HEK293 (cell line): ENCODE measurements around the gene TAS1R1.
"Not testable (repeated sequence)": the region's sequence is repeated elsewhere in the genome, so short reads cannot be mapped to it uniquely, and the experiment has no call there.

ENCODE experiments used
- CTCF ChIA-PET: fragments of 350-600 bp; formaldehyde crosslinking; extraction: SDS; loops from one replicate; lab custom pipeline; 2021; ENCODE audit warnings: antibody characterized with exemption; lab: Yijun Ruan, JAX
- POLR2A ChIA-PET: fragments of 300-600 bp; formaldehyde crosslinking; extraction: SDS; loops from one replicate; lab custom pipeline; 2020; ENCODE audit warnings: antibody characterized with exemption, inconsistent platforms; lab: Yijun Ruan, JAX
- H3K27ac ChIP-seq: fragments of 200-500 bp; sonication (Bioruptor generic); 2 replicates; pipeline ENCODE4 v1.5.1; 2014; ENCODE audit warnings: low read depth, low read length, control low read depth, inconsistent platforms; ENCODE audit errors: extremely low read depth
- H3K36me3 ChIP-seq, 2 experiments: fragments of 200-500 bp in 1 of 2; sonication (Bioruptor generic) in 1 of 2; 1 replicate in 1 of 2; 2 replicates in 1 of 2; pipeline ENCODE4 v1.5.1; 2014 to 2017; ENCODE audit warnings: inconsistent platforms in 2 of 2, low read length in 2 of 2; ENCODE audit not compliant: control insufficient read depth in 2 of 2, insufficient read depth in 1 of 2
- H3K4me1 ChIP-seq: fragments of 200-500 bp; sonication (Bioruptor generic); 2 replicates; pipeline ENCODE4 v1.5.1; 2014; ENCODE audit warnings: mild to moderate bottlenecking, low read length, inconsistent platforms; ENCODE audit not compliant: control insufficient read depth, insufficient read depth
- H3K4me3 ChIP-seq: 2 replicates; pipeline ENCODE4 v1.5.1; 2011; ENCODE audit warnings: low read depth, mild to moderate bottlenecking, control low read depth, low read length, moderate library complexity
- H3K9me3 ChIP-seq: fragments of 200-500 bp; sonication (Bioruptor generic); 2 replicates; pipeline ENCODE4 v1.5.1; 2014; ENCODE audit warnings: low read depth, low read length, inconsistent platforms; ENCODE audit not compliant: control insufficient read depth, insufficient read depth
- GFI1B ChIP-seq: fragments of 450-650 bp; formaldehyde crosslinking; IDR thresholded peaks from 2 replicates; pipeline ENCODE4 v1.5.1; 2016; ENCODE audit warnings: missing biosample characterization, missing genetic modification characterization
- GLI4 ChIP-seq: fragments of 450-650 bp; formaldehyde crosslinking; IDR thresholded peaks from 2 replicates; pipeline ENCODE4 v1.5.1; 2016; ENCODE audit warnings: missing biosample characterization, missing genetic modification characterization
- KLF10 ChIP-seq: fragments of 450-650 bp; IDR thresholded peaks from 2 replicates; pipeline ENCODE4 v1.5.1; 2018; ENCODE audit warnings: missing biosample characterization, mild to moderate bottlenecking, missing genetic modification characterization
- MZF1 ChIP-seq: fragments of 450-650 bp; formaldehyde crosslinking; IDR thresholded peaks from 2 replicates; pipeline ENCODE4 v1.5.1; 2017; ENCODE audit warnings: missing biosample characterization, missing genetic modification characterization, borderline replicate concordance
- TRIM28 ChIP-seq: IDR thresholded peaks from 2 replicates; pipeline ENCODE4 v1.6.1; 2011; ENCODE audit warnings: low read length, control low read depth, borderline replicate concordance
- ZNF174 ChIP-seq: fragments of 450-650 bp; formaldehyde crosslinking; IDR thresholded peaks from 2 replicates; pipeline ENCODE4 v1.5.0; 2017; ENCODE audit warnings: missing biosample characterization, mild to moderate bottlenecking, missing genetic modification characterization
- ZNF19 ChIP-seq: fragments of 450-650 bp; formaldehyde crosslinking; IDR thresholded peaks from 2 replicates; pipeline ENCODE4; 2016; ENCODE audit warnings: missing biosample characterization, missing genetic modification characterization, low read depth
- ZNF266 ChIP-seq: fragments of 450-650 bp; formaldehyde crosslinking; IDR thresholded peaks from 2 replicates; pipeline ENCODE4 v1.5.1; 2016; ENCODE audit warnings: missing biosample characterization, missing genetic modification characterization, low read depth
- ZNF274 ChIP-seq, 2 experiments: fragments of 200-500 bp in 1 of 2; fragments of 450-650 bp in 1 of 2; sonication (Bioruptor generic) in 1 of 2; formaldehyde crosslinking in 1 of 2; IDR thresholded peaks; 2 replicates each; pipeline versions ENCODE4 v1.5.1 to v1.6.1; 2014 to 2016; ENCODE audit warnings: borderline replicate concordance in 1 of 2, inconsistent platforms in 1 of 2, low read length in 1 of 2, missing biosample characterization in 1 of 2, missing genetic modification characterization in 1 of 2
- ZNF302 ChIP-seq: fragments of 450-650 bp; formaldehyde crosslinking; IDR thresholded peaks from 2 replicates; pipeline ENCODE4 v1.5.1; 2016; ENCODE audit warnings: missing biosample characterization, missing genetic modification characterization, low read depth
- ZNF350 ChIP-seq: fragments of 450-650 bp; formaldehyde crosslinking; IDR thresholded peaks from 2 replicates; pipeline ENCODE4 v1.5.0; 2017; ENCODE audit warnings: missing biosample characterization, mild to moderate bottlenecking, missing genetic modification characterization
- ZNF37A ChIP-seq: fragments of 450-650 bp; IDR thresholded peaks from 2 replicates; pipeline ENCODE4 v1.5.1; 2018; ENCODE audit warnings: missing biosample characterization, missing genetic modification characterization
- ZNF404 ChIP-seq: fragments of 450-650 bp; formaldehyde crosslinking; IDR thresholded peaks from 2 replicates; pipeline ENCODE4 v1.5.1; 2017; ENCODE audit warnings: missing biosample characterization, missing genetic modification characterization
- ZNF433 ChIP-seq: fragments of 450-650 bp; formaldehyde crosslinking; IDR thresholded peaks from 2 replicates; pipeline ENCODE4 v1.5.1; 2016; ENCODE audit warnings: missing biosample characterization, missing genetic modification characterization, low read depth
- ZNF48 ChIP-seq: fragments of 450-650 bp; formaldehyde crosslinking; IDR thresholded peaks from 2 replicates; pipeline ENCODE4 v1.5.1; 2016; ENCODE audit warnings: missing biosample characterization, missing genetic modification characterization
- ZNF501 ChIP-seq: fragments of 450-650 bp; formaldehyde crosslinking; IDR thresholded peaks from 2 replicates; pipeline ENCODE4 v1.5.1; 2016; ENCODE audit warnings: missing biosample characterization, missing genetic modification characterization
- ZNF596 ChIP-seq: fragments of 450-650 bp; IDR thresholded peaks from 2 replicates; pipeline ENCODE4 v1.5.0; 2018; ENCODE audit warnings: missing biosample characterization, mild to moderate bottlenecking, missing genetic modification characterization, moderate library complexity
- ZNF654 ChIP-seq: fragments of 450-650 bp; formaldehyde crosslinking; IDR thresholded peaks from 2 replicates; pipeline ENCODE4 v1.5.1; 2016; ENCODE audit warnings: low read depth, missing biosample characterization, missing genetic modification characterization
- TF ChIP-seq, protein P1 (sequence below): fragments of 450-650 bp; formaldehyde crosslinking; IDR thresholded peaks from 2 replicates; pipeline ENCODE4 v1.5.1; 2016; ENCODE audit warnings: missing biosample characterization, missing genetic modification characterization
- TF ChIP-seq, protein P2 (sequence below): sonication (generic); formaldehyde crosslinking; IDR thresholded peaks from 2 replicates; pipeline ENCODE4 v1.8.1; 2022; ENCODE audit warnings: mild to moderate bottlenecking, moderate library complexity, missing genetic modification reagents
- TF ChIP-seq, protein P3 (sequence below): fragments of 450-650 bp; formaldehyde crosslinking; IDR thresholded peaks from 2 replicates; pipeline ENCODE4 v1.5.1; 2016; ENCODE audit warnings: missing biosample characterization, missing genetic modification characterization
- TF ChIP-seq, protein P4 (sequence below): fragments of 450-650 bp; formaldehyde crosslinking; IDR thresholded peaks from 2 replicates; pipeline ENCODE4 v1.5.1; 2016; ENCODE audit warnings: missing biosample characterization, missing genetic modification characterization, low read depth

Gene TAS1R1

DNA sequence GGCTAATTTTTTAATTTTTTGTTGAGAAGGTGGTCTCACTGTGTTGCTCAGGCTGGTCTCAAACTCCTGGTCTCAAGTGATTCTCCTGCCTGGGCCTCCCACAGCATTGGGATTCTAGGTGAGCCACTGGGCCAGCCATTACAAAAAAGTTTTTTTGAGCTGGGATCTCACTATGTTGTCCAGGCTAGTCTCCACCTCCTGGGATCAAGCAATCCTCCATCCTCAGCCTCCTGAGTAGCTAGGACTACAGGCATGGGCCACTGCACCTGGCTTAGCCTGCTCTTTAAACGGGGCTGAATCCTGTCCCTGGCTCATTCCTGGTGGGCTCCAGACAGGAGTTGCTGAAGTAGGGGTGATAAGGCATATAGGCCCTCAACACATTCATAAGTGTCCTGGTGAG lies 2.5 kb downstream of the TAS1R1 start:
- H3K4me3 ChIP-seq: no peak overlapping the region
- TF ChIP-seq ZNF266 (no peak), ZNF37A (no peak), TRIM28 (no peak), ZNF48 (no peak), ZNF302 (tag by site-specific recombination) (no peak), GFI1B (tag by site-specific recombination) (no peak)
- TF ChIP-seq, protein P1, sequence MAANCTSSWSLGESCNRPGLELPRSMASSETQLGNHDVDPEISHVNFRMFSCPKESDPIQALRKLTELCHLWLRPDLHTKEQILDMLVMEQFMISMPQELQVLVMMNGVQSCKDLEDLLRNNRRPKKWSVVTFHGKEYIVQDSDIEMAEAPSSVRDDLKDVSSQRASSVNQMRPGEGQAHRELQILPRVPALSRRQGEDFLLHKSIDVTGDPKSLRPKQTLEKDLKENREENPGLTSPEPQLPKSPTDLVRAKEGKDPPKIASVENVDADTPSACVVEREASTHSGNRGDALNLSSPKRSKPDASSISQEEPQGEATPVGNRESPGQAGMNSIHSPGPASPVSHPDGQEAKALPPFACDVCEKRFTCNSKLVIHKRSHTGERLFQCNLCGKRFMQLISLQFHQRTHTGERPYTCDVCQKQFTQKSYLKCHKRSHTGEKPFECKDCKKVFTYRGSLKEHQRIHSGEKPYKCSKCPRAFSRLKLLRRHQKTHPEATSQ (tag by site-specific recombination): no peak
- TF ChIP-seq, all 188 proteins: peak for 0
- ChIA-PET CTCF (interaction anchor here (0.6 to 1.1 kb wide), 3 partner anchors 23 to 80 kb away, joined by 3 read pairs; partner anchors contain the start of gene ZBTB48), POLR2A (no interaction called here)
- Histone ChIP-seq H3K36me3 (no peaks in the 10 kb centered on the region), H3K9me3 (no peaks in the 10 kb centered on the region), H3K4me1 (no peaks in the 10 kb centered on the region), H3K27ac (no peak overlapping the region)

DNA sequence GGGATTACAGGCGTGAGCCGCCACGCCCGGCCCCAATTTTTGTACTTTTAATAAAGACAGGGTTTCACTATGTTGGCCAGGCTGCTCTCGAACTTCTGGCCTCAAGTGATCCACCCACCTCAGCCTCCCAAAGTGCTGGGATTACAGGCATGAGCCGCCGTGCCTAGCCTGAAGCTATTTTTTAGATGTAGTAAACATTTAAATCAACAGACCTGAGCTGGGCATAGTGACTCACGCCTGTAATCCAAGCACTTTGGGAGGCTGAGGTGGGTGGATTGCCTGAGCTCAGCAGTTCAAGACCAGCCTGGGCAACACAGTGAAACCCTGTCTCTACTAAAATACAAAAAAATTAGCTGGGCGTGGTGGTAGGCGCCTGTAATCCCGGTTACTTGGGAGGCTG lies 4.1 kb downstream of the TAS1R1 start:
- H3K9me3 ChIP-seq, H3K27ac ChIP-seq, POLR2A ChIA-PET, H3K4me3 ChIP-seq, H3K36me3 ChIP-seq, H3K4me1 ChIP-seq: not testable (repeated sequence)
- CTCF ChIA-PET: interaction anchor here (0.6 to 1.1 kb wide), 2 partner anchors 28 to 35 kb away, joined by 3 read pairs; no protein-coding TSS in a partner anchor

DNA sequence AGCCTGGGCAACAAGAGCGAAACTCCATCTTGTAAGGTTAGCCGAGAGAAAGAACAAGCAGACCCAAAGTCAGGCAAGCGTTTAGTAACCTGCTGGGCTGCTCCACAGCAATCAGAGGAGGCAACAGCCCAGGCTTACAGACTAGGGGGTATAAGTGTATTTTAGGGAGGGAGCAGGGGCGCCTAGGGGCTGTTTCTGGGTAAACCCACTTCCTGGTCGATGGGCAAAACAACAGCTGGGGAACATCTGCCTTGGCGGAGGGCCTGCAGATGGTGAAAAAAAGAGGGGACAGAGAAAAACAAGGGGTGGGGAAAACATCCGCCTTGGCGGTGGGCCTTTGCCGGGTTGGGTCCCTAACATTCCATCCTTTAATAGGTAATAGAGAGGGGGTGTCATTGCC lies 5.2 kb downstream of the TAS1R1 start:
- Histone ChIP-seq H3K27ac (no peak overlapping the region), H3K36me3 (no peaks in the 10 kb centered on the region), H3K4me3 (no peak overlapping the region), H3K4me1 (no peaks in the 10 kb centered on the region), H3K9me3 (no peaks in the 10 kb centered on the region)
- POLR2A ChIA-PET: no interaction called here
- CTCF ChIA-PET: interaction anchor here (0.6 kb wide), 1 partner anchor 133 kb away, joined by 3 read pairs; no protein-coding TSS in a partner anchor
- TF ChIP-seq ZNF274 (IDR thresholded peaks at IDR 0.05; ENCODE audit: low read length) (no peak), ZNF274 (tag by site-specific recombination; IDR thresholded peaks at IDR 0.05; ENCODE audit: borderline replicate concordance) (no peak), ZNF433 (tag by site-specific recombination) (no peak), ZNF404 (tag by site-specific recombination) (no peak), ZNF501 (tag by site-specific recombination) (no peak), KLF10 (tag by site-specific recombination) (no peak), ZNF174 (tag by site-specific recombination) (no peak), ZNF654 (tag by site-specific recombination) (no peak), MZF1 (no peak), ZNF19 (tag by site-specific recombination) (no peak), GLI4 (tag by site-specific recombination) (no peak), ZNF596 (tag by site-specific recombination) (no peak), ZNF350 (tag by site-specific recombination) (no peak)
- TF ChIP-seq, protein P2, sequence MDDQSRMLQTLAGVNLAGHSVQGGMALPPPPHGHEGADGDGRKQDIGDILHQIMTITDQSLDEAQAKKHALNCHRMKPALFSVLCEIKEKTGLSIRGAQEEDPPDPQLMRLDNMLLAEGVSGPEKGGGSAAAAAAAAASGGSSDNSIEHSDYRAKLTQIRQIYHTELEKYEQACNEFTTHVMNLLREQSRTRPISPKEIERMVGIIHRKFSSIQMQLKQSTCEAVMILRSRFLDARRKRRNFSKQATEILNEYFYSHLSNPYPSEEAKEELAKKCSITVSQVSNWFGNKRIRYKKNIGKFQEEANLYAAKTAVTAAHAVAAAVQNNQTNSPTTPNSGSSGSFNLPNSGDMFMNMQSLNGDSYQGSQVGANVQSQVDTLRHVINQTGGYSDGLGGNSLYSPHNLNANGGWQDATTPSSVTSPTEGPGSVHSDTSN: no peak
- TF ChIP-seq, protein P3, sequence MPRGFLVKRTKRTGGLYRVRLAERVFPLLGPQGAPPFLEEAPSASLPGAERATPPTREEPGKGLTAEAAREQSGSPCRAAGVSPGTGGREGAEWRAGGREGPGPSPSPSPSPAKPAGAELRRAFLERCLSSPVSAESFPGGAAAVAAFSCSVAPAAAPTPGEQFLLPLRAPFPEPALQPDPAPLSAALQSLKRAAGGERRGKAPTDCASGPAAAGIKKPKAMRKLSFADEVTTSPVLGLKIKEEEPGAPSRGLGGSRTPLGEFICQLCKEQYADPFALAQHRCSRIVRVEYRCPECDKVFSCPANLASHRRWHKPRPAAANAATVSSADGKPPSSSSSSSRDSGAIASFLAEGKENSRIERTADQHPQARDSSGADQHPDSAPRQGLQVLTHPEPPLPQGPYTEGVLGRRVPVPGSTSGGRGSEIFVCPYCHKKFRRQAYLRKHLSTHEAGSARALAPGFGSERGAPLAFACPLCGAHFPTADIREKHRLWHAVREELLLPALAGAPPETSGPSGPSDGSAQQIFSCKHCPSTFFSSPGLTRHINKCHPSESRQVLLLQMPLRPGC (tag by site-specific recombination): no peak
- TF ChIP-seq, protein P4, sequence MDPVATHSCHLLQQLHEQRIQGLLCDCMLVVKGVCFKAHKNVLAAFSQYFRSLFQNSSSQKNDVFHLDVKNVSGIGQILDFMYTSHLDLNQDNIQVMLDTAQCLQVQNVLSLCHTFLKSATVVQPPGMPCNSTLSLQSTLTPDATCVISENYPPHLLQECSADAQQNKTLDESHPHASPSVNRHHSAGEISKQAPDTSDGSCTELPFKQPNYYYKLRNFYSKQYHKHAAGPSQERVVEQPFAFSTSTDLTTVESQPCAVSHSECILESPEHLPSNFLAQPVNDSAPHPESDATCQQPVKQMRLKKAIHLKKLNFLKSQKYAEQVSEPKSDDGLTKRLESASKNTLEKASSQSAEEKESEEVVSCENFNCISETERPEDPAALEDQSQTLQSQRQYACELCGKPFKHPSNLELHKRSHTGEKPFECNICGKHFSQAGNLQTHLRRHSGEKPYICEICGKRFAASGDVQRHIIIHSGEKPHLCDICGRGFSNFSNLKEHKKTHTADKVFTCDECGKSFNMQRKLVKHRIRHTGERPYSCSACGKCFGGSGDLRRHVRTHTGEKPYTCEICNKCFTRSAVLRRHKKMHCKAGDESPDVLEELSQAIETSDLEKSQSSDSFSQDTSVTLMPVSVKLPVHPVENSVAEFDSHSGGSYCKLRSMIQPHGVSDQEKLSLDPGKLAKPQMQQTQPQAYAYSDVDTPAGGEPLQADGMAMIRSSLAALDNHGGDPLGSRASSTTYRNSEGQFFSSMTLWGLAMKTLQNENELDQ: no peak
- TF ChIP-seq, all 188 proteins: peak for 0
